Stimulated activated CD4-positive, alpha-beta T cell treated with anti-CD3 and anti-CD28 coated beads, Interleukin-12 subunit alpha, Interleukin-12 subunit beta, amount 100 ng/mL, for 4 hours (primary cell): ENCODE measurements around the gene MAP1LC3C.
"Not testable (repeated sequence)": the region's sequence is repeated elsewhere in the genome, so short reads cannot be mapped to it uniquely, and the experiment has no call there.

Experiments used
- DNase-seq: peaks from one replicate; pipeline ENCODE4 v3.0.0-alpha.2; 2020

MAP1LC3C gene

GRCh38 chr1:241990040-241990439 lies 8.9 kb downstream of the MAP1LC3C start:
- DNase-seq = no peak

GRCh38 chr1:241988389-241988930 lies 10.4 kb downstream of the MAP1LC3C start:
- not testable (repeated sequence) for DNase-seq

DNA sequence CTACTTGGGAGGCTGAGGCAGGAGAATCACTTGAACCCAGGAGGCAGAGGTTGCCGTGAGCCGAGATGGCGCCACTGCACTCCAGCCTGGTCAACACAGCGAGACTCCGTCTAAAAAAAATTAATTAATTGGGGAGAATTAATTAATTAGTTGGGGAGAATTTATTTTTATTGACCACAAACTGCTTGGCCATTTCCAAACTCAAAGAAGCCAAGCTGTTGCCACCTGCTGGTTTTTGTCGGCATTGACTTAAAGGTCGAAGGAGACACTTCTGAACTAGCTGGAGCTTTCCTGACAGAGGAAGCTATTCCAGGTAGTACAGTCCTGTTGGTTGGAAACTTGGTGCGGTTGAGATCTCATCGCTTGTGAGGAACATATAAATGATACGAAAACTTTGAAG lies 13.1 kb downstream of the MAP1LC3C start:
- no peak for DNase-seq

DNA sequence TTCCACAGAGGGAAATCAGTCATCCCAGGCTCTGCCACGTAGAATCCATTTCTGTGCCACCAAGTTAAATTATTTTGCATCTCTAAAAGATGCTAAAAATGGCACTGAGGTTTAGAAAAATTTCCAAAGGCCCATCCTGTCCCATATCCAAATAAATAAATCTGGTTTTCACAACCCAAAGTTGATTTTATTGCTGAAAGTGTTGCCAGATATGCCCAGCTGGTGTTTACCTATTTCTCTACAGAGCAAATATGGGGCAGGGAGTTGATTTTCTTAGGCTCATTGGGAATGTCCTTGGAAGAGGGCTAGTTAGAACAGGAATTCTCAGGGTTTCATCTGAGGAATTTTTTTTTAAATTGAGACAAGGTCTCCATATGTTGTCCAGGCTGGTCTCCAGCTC lies 19.0 kb downstream of the MAP1LC3C start:
- DNase-seq = no peak

DNA sequence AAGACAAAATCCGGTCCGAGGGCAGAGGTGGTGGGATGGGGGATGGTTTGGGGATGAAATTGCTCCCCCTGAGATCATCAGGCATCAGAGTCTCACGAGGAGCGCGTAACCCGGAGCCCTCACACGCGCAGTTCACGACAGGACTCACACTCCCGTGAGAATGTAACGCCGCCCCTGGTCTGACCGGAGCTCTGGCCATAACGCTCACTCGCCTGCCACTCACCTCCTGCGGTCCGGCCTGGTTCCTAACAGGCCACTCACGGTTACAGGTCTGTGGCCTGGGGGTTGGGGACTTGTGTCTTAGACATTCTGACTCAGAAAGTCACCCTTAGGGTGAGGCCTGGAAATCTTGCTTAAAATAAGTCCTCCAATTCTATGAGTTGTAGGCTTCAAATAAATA lies 19.8 kb downstream of the MAP1LC3C start:
- no peak for DNase-seq

- no peak for DNase-seq
Observed at GRCh38 chr1:241976229-241976628, 22.7 kb downstream of the MAP1LC3C start.

DNA sequence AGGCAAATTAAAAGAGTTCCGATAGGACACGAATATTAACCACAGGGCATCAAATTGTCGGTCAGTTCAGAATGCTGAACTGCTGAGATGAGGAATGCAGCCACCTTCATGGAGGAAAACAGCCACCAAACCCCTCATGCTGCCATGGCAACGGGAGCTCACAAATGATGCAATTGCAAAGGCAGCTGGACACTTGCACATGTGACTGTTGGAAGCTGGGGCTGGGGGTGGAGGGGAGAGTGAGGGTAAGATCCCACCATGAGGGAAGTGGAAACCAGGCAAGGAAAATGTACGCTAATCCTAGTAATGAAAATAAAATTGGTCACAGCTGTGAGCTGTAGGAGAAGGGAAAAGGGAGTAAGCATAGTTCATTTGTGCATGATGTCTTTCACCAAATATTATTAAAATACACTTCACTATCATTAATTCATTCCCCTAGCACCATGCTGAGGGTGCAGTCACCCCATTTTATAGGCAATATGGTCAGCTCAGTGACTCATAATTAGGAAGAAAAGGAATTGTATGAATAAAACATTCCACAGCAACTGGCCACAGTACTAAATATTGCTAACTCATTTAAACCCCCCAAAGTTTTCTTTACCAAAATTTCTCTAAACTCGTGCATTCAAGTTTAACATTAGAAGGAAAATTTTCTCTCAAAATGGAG lies 26.1 kb downstream of the MAP1LC3C start:
- no peak for DNase-seq

- no peak for DNase-seq
Observed at GRCh38 chr1:241968611-241969010, 30.3 kb downstream of the MAP1LC3C start.

DNA sequence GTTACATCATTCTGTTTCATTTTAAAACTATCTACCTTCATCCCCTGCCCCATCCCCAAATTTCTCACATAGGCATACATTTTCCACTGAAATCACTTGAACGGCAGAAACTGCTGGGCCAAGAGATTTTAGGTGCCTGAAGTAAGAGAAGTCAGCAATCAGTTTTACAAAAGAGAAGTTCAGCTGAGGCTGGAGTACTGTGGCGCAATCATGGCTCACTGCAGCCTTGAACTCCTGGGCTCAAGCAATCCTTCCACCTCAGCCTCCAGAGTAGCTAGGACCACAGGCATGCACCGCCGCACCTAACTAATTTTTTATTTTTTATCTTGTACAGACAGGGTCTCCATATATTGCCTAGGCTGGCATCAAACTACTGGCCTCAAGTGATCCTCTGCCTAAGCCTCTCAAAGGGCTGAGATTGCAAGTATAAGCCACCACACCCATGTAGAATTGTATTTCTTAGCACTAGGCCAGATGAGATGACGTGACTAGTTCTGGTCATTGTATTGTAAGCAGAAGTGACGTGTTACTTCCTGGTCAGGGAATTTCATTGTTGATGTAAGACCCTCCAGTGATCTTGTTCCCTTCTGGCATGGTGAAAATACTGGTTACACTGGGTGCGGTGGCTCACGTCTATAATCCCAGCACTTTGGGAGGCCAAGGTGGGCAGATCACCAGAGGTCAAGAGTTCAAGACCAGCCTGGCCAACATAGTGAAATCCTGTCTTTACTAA lies 34.2 kb downstream of the MAP1LC3C start:
- no peak for DNase-seq

DNA sequence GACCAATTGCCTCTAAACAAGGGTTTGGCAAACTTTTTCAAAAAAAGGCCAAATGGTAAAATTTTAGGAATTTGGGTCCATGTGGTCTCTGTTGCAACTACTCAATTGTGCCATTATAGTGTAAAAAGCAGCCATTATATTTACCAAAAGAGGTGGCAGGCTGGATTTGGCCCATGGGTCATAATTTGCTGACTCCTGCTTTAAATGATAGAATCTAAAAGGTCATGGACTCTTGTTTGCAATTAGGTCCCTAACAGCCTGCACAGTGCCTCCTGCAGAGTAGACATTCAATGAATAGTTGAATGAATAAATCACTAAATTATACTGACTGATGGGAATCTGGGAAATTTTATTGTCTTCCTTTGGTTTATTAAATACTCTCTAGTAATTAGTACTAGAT lies 35.2 kb downstream of the MAP1LC3C start:
- DNase-seq = no peak

DNA sequence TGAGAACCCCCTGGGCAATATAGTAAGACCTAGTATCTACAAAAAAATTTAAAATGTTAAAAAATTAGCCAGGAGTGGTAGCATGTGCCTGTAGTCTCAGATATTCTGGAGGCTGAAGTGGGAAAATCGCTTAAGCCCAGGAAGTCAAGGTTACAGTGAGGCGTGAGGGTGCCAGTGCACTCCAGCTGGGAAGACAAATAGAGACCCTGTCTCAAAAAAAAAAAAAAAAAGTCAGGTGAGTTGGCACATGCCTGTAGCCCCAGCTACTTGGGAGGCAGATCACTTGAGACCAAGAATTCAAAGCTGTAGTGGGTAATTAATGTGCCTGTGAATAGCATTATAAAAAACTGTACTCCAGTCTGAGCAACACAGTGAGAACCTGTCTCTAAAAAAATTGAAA lies 36.7 kb downstream of the MAP1LC3C start:
- no peak for DNase-seq

- no peak for DNase-seq
Observed at GRCh38 chr1:241957692-241958494, 41.0 kb downstream of the MAP1LC3C start, which contains the start of gene BECN2. Gene BECN2, plus strand, starts transcription at chr1:241957767. Its CDS starts 0 bp downstream, at chr1:241957767.

- DNase-seq = no peak
Observed at GRCh38 chr1:241950390-241950789, 48.5 kb downstream of the MAP1LC3C start.

GRCh38 chr1:241947354-241947753 lies 51.5 kb downstream of the MAP1LC3C start:
- DNase-seq = no peak
